Measurements from ENCODE around the gene HCRT.
"Not testable (repeated sequence)": the region's sequence is repeated elsewhere in the genome, so short reads cannot be mapped to it uniquely, and the experiment has no call there.

The HCRT gene

GRCh38 chr17:42159796-42160530 lies 25.3 kb downstream of the HCRT start:
- intact Hi-C loops (cut with DNase I), result no loop called here
- DNase-seq, result no peak

- intact Hi-C loops (cut with DNase I), result no loop called here
- DNase-seq, result peak in 1 of 42 donors; percentile 27
These were observed 29.6 kb downstream of the HCRT start for GRCh38 chr17:42155614-42156045.

- intact Hi-C loops (cut with DNase I), result no loop called here
These were observed 31.1 kb downstream of the HCRT start for GRCh38 chr17:42153919-42154742.

GRCh38 chr17:42146911-42147607 lies 38.2 kb downstream of the HCRT start:
- intact Hi-C loops (cut with DNase I), result no loop called here
- DNase-seq, result no peak

More at GRCh38 chr17:42153919-42154742, 31.1 kb downstream of the HCRT start:
- no peak for DNase-seq

- DNase-seq; intact Hi-C loops (cut with DNase I): not testable (repeated sequence)
These were observed 42.1 kb downstream of the HCRT start for GRCh38 chr17:42143138-42143537.

- DNase-seq, result peak; percentile 44 to 95 (median 81)
- intact Hi-C loops (cut with DNase I), result no loop called here
These were observed 42.8 kb downstream of the HCRT start for GRCh38 chr17:42142371-42142896.

GRCh38 chr17:42141382-42141781 lies 43.9 kb downstream of the HCRT start:
- no peak for DNase-seq
- intact Hi-C loops (cut with DNase I), result no loop called here

GRCh38 chr17:42140690-42141089 lies 44.6 kb downstream of the HCRT start:
- DNase-seq; intact Hi-C loops (cut with DNase I): not testable (repeated sequence)

GRCh38 chr17:42138749-42139492 lies 46.3 kb downstream of the HCRT start:
- intact Hi-C loops (cut with DNase I), result no loop called here
- no peak for DNase-seq

- no peak for DNase-seq
- intact Hi-C loops (cut with DNase I), result no loop called here
These were observed 48.6 kb downstream of the HCRT start for GRCh38 chr17:42136654-42137051.

GRCh38 chr17:42135664-42136653 lies 49.3 kb downstream of the HCRT start:
- intact Hi-C loops (cut with DNase I), result no loop called here
- peak in 1 of 42 donors; percentile 11 for DNase-seq

GRCh38 chr17:42135151-42135550 lies 50.1 kb downstream of the HCRT start:
- intact Hi-C loops (cut with DNase I), result no loop called here

More at GRCh38 chr17:42135151-42135550, 50.1 kb downstream of the HCRT start:
- DNase-seq, result no peak

Data from head of caudate nucleus (tissue), 42 donors.